AG09309 (cell line): ENCODE measurements around the gene SLC9A8.

Experiments used
- DNase-seq: peaks from one replicate; pipeline ENCODE4 v3.0.0-alpha.2; 2010; ENCODE audit warnings: low read depth
- H3K4me3 ChIP-seq: 2 replicates; pipeline ENCODE4 v1.5.1; 2011; ENCODE audit warnings: mild to moderate bottlenecking, low read depth, low read length, moderate library complexity; ENCODE audit not compliant: control insufficient read depth
- TF ChIP-seq, protein P1 (sequence below): IDR thresholded peaks from 2 replicates; pipeline ENCODE4 v1.5.1; 2011; ENCODE audit warnings: mild to moderate bottlenecking, low read depth, low read length, inconsistent platforms; ENCODE audit not compliant: insufficient read depth, control insufficient read depth; ENCODE audit errors: missing control alignments

The SLC9A8 gene

DNA sequence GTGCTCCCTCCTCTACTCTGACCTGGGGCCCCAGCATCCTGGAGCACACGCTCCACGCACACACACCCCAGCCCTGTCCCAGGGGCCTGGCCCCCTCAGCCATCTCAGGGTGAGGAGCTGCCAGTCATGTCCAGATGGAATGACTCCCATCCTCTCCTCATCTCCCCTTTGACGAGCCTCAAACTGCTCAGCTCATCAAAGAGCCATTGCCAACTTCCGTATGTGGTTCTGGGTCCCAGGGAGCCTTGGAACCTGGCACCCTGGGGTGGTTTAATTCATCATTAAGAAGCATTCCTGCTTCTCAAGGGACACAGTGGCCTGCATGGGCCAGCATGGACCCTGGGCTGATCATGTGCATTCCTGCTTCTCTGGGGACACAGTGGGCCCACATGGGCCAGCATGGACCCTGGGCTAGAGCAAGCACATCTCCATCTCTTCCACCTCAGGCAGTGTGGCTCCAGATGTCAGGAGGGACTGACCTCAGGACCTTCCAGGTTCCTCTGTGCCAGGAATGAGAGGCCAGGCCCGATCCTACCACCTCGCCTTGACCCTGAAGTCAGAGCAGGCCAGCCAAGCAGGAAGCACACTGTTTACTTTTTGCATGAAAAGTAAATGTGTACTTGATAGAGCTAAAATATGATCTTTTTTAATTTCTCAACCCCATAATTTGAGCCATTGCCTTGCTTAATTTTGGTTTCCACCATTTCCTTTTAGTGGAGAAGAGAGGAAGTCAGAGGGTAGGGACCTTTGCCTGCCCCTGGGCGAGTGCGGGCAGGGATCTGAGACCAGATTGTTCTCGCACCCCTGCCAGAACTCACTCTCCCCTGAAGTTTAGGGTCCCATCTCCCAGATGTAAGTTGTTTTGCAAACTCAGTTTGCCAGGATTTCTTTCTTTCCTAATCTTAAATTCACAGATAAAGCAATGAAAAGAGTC is 76.6 kb downstream of the SLC9A8 start:
- TF ChIP-seq, protein P1, sequence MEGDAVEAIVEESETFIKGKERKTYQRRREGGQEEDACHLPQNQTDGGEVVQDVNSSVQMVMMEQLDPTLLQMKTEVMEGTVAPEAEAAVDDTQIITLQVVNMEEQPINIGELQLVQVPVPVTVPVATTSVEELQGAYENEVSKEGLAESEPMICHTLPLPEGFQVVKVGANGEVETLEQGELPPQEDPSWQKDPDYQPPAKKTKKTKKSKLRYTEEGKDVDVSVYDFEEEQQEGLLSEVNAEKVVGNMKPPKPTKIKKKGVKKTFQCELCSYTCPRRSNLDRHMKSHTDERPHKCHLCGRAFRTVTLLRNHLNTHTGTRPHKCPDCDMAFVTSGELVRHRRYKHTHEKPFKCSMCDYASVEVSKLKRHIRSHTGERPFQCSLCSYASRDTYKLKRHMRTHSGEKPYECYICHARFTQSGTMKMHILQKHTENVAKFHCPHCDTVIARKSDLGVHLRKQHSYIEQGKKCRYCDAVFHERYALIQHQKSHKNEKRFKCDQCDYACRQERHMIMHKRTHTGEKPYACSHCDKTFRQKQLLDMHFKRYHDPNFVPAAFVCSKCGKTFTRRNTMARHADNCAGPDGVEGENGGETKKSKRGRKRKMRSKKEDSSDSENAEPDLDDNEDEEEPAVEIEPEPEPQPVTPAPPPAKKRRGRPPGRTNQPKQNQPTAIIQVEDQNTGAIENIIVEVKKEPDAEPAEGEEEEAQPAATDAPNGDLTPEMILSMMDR = no peak
- no peak for DNase-seq
- H3K4me3 ChIP-seq = no peak overlapping the region

DNA sequence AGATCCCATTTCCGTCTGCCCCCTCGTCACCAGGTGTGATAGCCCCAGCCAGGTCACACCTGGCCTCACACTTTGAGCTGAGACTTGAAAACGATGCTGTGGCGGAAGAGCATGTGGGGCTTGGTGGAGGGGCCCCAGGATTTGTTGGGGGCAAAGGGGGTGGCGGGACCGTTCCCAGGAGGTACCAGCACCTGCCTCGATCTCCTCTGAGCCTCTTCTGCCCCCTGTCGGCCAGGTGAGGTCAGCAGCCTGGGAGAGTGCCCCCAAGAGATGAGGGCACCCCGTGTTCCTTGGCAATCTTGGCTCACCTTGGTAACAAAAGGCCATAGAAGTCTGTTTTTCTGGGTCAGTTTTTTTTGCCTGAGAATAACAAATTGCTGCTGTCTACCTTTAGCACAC is 77.3 kb downstream of the SLC9A8 start:
- no peak overlapping the region for H3K4me3 ChIP-seq
- DNase-seq = no peak
- TF ChIP-seq, protein P1 = no peak

DNA sequence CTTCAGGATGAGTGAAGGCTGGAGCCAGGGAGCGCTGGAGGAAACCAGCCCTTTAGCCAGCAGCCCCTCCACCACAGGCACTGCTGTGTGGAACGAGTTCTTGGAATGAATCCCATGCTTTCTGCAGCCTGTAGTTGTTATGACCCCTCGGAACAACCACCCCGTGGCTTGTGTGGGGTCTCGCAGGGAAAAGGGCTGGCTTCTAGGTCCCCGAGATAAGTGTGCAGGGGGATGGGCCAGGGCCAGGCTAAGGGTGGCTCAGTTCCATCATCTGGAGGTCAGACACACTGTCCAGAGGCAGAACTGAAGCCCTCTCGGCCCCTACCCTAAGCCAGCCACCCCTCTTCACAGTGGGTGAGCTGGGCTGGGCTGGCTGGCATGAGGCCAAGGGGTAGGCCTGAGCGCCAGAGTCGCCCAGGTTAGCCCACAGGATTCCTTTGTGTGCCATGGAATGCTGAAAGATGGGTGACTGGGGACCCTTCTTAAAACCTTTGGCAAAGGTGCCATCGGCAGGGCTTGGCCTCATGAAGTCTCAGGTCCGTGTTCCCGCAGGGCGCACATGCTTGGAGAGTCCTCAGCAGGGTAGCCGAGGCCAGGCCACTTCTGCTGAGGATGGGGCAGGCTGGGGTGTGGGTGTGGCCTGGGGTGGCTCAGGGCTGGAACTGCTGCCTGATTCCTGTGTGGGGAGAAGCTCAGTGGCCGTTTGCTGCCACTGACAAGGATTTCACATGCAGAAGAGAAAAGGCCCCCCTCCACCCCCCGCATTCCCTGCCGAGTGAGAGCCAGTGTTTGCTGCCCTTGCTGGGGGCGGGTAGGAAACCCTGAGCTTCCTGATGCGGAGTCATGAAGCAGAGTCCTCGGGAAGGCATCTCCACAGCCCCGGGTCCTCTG is 78.1 kb downstream of the SLC9A8 start:
- H3K4me3 ChIP-seq = no peak overlapping the region
- TF ChIP-seq, protein P1 = no peak
- no peak for DNase-seq

DNA sequence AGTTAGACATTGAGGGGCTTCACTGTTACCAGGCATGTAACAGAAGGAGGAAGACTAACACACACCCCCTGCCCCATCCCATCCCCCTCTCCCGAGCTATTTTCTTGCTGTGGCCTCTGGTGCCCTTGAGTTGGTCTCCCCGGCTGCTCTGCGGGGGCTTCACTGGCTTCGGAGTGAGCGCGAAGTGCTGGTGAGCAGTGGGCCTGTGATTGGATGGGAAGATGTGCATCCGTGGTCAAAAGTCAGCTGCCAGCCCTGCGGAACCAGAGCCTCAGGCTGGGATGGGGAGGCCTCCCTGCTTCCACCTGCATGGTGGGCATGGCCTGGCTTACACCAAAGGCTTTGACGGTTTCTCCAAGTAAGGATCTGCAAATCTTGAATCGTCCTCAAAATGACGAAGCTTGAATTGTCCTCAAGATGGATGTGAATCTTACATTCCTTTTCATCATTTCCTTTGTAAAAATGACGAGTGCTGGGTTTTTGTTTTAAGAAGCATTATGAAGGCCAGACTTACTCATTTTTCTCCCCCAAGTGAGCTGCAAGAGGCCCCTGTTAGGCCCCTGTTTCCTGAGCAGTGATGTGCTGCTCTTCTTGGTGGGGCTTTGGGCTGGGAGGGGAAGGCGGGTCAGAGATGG is 79.0 kb downstream of the SLC9A8 start:
- H3K4me3 ChIP-seq = no peak overlapping the region
- TF ChIP-seq, protein P1 = no peak
- DNase-seq = no peak

DNA sequence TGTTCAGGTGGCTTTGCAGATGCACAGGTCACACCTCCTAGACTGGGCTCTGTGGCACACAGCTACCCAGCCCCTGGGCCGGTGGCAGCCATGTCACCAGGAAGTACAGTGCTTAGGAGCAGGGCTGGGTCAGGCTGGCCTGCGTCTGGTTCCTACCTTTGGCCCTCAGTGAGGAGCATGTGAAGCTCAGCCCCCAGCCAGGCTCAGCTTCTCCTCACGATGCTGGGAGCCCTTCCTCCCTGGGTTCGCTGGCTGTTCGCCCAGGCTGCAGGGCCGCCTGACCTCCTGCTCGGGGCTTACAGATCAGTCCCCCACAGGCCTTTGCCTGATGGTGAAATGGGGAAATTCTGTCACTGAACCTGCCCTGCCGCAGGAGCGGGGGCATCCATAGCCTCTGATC is 79.6 kb downstream of the SLC9A8 start:
- H3K4me3 ChIP-seq = no peak overlapping the region
- TF ChIP-seq, protein P1 = no peak
- DNase-seq = no peak

DNA sequence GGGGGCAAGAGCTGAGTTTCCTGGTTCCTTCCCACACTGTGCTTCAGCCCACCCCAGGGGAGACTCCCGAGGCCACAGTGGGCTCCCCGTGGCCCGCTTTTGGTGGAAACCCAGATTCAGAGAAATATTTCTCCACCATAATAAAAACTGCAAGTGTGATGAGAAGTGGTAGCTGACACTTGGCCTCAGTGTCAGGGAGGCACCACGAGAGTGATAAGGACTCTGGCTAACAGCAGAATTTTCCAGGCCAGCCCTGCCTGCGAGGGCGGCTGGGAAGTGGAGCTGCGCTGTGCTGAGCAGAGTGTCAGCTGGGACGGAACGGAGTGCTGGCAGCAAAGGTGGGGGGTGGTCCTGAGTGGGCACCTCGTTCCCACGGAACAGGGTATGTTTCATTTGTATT is 80.2 kb downstream of the SLC9A8 start:
- H3K4me3 ChIP-seq = no peak overlapping the region
- TF ChIP-seq, protein P1 = no peak
- no peak for DNase-seq
